Stimulated activated CD8-positive, alpha-beta memory T cell treated with anti-CD3 and anti-CD28 coated beads, Interleukin-15, amount 100 ng/mL, for 1 hour (primary cell): ENCODE results near the gene SRGAP2.
"Not testable (repeated sequence)": the region's sequence is repeated elsewhere in the genome, so short reads cannot be mapped to it uniquely, and the experiment has no call there.

ENCODE experiments used
- DNase-seq: peaks from one replicate; pipeline ENCODE4 v3.0.0-alpha.2; 2020; ENCODE audit warnings: low read depth

The SRGAP2 gene

GRCh38 chr1:206250953-206251681 lies 47.8 kb downstream of the SRGAP2 start:
- not testable (repeated sequence) for DNase-seq

- not testable (repeated sequence) for DNase-seq
These were observed 49.5 kb downstream of the SRGAP2 start for GRCh38 chr1:206252680-206253335.
